SU-DHL-6 (cell line): ENCODE measurements around the gene DLG2.

ENCODE experiments used
- H2AFZ ChIP-seq: fragments of 200-600 bp; sonication (generic); 2 replicates; pipeline ENCODE4 v1.6.1; 2014; ENCODE audit warnings: low read depth, mild to moderate bottlenecking, moderate library complexity, mixed read lengths, antibody characterized with exemption, low read length; ENCODE audit not compliant: severe bottlenecking
- H3F3A ChIP-seq: fragments of 200-600 bp; shearing (Covaris generic); 2 replicates; pipeline ENCODE4 v1.6.0; 2016; ENCODE audit warnings: antibody characterized with exemption, mild to moderate bottlenecking; ENCODE audit not compliant: insufficient read depth
- H3K27ac ChIP-seq: fragments of 200-600 bp; sonication (generic); 2 replicates; pipeline ENCODE4 v1.5.1; 2016; ENCODE audit warnings: low read depth, mild to moderate bottlenecking, low read length, moderate library complexity, mixed read lengths
- H3K27me3 ChIP-seq: fragments of 200-600 bp; sonication (generic), shearing (Covaris generic); 2 replicates; pipeline ENCODE4 v1.6.0; 2014; ENCODE audit warnings: mild to moderate bottlenecking, low read length
- H3K36me3 ChIP-seq: fragments of 200-600 bp; sonication (generic); 2 replicates; pipeline ENCODE4 v1.6.1; 2014; ENCODE audit warnings: mild to moderate bottlenecking, low read length, mixed read lengths
- H3K4me2 ChIP-seq: fragments of 300-600, 200-600 bp; shearing (Covaris generic), sonication (generic); 2 replicates; pipeline ENCODE4 v1.6.0; 2014; ENCODE audit warnings: low read length, low read depth, mild to moderate bottlenecking; ENCODE audit not compliant: poor library complexity, severe bottlenecking
- H3K4me3 ChIP-seq: fragments of 200-600 bp; sonication (generic); 2 replicates; pipeline ENCODE4 v1.5.1; 2014; ENCODE audit warnings: antibody characterized with exemption, low read length, mild to moderate bottlenecking, mixed read lengths; ENCODE audit not compliant: insufficient read depth, poor library complexity, severe bottlenecking
- H3K79me2 ChIP-seq: fragments of 200-600 bp; sonication (generic); 2 replicates; pipeline ENCODE4 v1.6.1; 2014; ENCODE audit warnings: mild to moderate bottlenecking, low read length, moderate library complexity; ENCODE audit not compliant: insufficient read depth
- H3K9ac ChIP-seq: fragments of 200-600 bp; sonication (generic); 2 replicates; pipeline ENCODE4 v1.7.0; 2014; ENCODE audit warnings: mild to moderate bottlenecking, low read length
- H3K9me2 ChIP-seq: fragments of 200-600 bp; sonication (generic); replicated peaks from 2 replicates; pipeline ENCODE4 v1.6.1; 2014; ENCODE audit warnings: low read length; ENCODE audit not compliant: insufficient read depth
- H3K9me3 ChIP-seq: fragments of 200-600 bp; sonication (generic); 2 replicates; pipeline ENCODE4 v1.6.1; 2014; ENCODE audit warnings: low read length, mixed read lengths; ENCODE audit not compliant: insufficient read depth
- H4K20me1 ChIP-seq: fragments of 200-600 bp; sonication (generic); 2 replicates; pipeline ENCODE4 v1.6.1; 2014; ENCODE audit warnings: low read depth, mild to moderate bottlenecking, antibody characterized with exemption, low read length, moderate library complexity, mixed read lengths
- EZH2phosphoT487 ChIP-seq: fragments of 200-600 bp; sonication (generic), shearing (Covaris generic); conservative IDR thresholded peaks from 2 replicates; pipeline ENCODE4 v1.6.1; 2018; ENCODE audit warnings: mild to moderate bottlenecking, antibody characterized with exemption, low read length, moderate library complexity, mixed read lengths
- TF ChIP-seq, protein P1 (sequence below): fragments of 200-600 bp; sonication (generic); IDR thresholded peaks from one replicate; pipeline ENCODE4 v1.5.1; 2017; ENCODE audit warnings: antibody characterized with exemption, mild to moderate bottlenecking, low read length, moderate library complexity; ENCODE audit not compliant: insufficient read depth, poor library complexity, severe bottlenecking

DLG2 gene

DNA sequence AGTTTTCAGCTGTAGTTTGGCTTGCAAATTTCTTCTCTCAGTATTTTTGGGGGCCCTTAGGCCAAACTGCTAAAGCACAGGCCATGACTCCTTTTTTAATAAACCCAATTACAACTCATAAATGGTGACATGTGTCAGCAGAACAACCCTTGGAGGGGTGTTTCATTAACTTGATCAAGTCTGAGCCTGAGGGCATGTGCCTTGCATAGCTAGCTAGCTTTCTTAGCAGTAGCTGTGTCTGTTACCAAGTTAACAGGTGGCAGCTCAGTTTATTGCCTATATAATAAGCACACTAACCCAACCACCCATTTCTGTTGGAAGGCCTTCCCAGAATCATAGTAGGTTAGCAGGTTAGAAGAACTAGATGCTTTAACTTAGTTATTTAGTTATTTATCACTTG is 1390.7 kb downstream of the DLG2 start:
- Histone ChIP-seq H3K27me3 (no peaks in the 10 kb centered on the region), H3K9ac (no peak overlapping the region), H2AFZ (no peak overlapping the region), H4K20me1 (no peaks in the 10 kb centered on the region), H3K4me2 (no peak overlapping the region), H3K27ac (no peak overlapping the region), H3K9me3 (no peaks in the 10 kb centered on the region), H3K36me3 (no peaks in the 10 kb centered on the region), H3K4me3 (no peak overlapping the region), H3K9me2 (no peaks in the 10 kb centered on the region), H3K79me2 (no peaks in the 10 kb centered on the region), H3F3A (no peaks in the 10 kb centered on the region)
- no peak for TF ChIP-seq EZH2phosphoT487
- TF ChIP-seq, protein P1, sequence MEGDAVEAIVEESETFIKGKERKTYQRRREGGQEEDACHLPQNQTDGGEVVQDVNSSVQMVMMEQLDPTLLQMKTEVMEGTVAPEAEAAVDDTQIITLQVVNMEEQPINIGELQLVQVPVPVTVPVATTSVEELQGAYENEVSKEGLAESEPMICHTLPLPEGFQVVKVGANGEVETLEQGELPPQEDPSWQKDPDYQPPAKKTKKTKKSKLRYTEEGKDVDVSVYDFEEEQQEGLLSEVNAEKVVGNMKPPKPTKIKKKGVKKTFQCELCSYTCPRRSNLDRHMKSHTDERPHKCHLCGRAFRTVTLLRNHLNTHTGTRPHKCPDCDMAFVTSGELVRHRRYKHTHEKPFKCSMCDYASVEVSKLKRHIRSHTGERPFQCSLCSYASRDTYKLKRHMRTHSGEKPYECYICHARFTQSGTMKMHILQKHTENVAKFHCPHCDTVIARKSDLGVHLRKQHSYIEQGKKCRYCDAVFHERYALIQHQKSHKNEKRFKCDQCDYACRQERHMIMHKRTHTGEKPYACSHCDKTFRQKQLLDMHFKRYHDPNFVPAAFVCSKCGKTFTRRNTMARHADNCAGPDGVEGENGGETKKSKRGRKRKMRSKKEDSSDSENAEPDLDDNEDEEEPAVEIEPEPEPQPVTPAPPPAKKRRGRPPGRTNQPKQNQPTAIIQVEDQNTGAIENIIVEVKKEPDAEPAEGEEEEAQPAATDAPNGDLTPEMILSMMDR: no peak

DNA sequence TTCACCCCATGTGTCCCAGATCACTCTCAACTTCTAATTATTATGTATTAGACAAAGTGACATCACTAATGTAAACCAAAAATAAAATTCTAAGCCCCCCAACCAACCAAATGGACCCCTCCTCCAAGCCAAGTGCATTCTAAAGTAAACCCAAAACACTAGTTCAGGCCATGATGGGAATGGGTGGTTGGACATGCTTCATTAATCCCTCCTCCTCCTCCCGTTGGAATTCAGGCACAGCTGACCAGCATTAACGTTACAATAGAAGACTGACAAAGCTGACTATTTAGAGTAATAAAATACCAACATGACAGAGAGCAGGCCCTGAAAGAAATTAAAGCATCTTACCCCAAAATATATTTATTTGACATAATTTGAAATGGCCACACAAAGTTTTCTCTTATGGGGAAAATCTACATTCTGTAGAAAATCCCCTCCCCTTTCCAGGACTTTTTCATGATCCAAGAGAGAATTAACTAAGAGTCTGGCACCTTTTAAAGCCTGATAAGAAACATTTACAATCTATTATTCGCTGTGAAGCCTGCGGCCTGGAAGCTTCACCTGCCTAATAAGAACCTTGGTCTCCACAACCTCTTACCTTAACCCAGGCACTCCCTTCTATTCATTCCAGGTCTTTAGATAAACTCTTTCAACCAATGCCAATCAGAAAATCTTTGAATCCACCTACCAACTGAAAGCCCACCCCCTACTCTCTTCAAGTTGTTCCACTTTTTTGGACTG is 1392.5 kb downstream of the DLG2 start:
- no peak overlapping the region for H2AFZ ChIP-seq

DNA sequence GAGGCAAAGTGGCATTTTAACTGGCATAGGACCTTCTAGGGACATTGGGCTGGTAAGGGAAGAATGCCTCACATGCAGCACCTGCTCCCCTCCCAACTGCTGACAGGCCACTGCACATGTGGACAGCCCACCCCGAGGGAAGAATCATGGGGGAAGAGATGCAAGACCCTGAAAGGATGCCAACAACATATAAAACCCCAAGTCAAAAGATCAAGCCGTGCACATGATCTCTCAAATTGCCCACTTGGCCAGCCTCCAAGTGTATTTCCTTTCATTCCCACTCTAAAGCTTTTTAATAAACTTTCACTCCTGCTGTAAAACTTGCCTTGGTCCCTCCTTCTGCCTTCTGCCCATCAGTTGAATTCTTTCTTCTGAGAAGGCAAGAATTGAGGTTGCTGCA is 1393.1 kb downstream of the DLG2 start:
- no peak for TF ChIP-seq EZH2phosphoT487
- TF ChIP-seq, protein P1: no peak
- no peak overlapping the region for H3K27ac ChIP-seq
- H3K4me2 ChIP-seq: no peak overlapping the region
- H2AFZ ChIP-seq: no peak overlapping the region
- no peak overlapping the region for H3K4me3 ChIP-seq
- H3K9me3 ChIP-seq: no peaks in the 10 kb centered on the region
- no peaks in the 10 kb centered on the region for H3K79me2 ChIP-seq
- no peaks in the 10 kb centered on the region for H4K20me1 ChIP-seq
- no peaks in the 10 kb centered on the region for H3K9me2 ChIP-seq
- H3K27me3 ChIP-seq: no peaks in the 10 kb centered on the region
- H3K36me3 ChIP-seq: no peaks in the 10 kb centered on the region
- H3K9ac ChIP-seq: no peak overlapping the region
- no peaks in the 10 kb centered on the region for H3F3A ChIP-seq

More for the DNA sequence above, 1392.5 kb downstream of the DLG2 start:
- Histone ChIP-seq H3K4me2 (no peak overlapping the region), H3K79me2 (no peaks in the 10 kb centered on the region), H3F3A (no peaks in the 10 kb centered on the region), H3K9ac (no peak overlapping the region), H4K20me1 (no peaks in the 10 kb centered on the region), H3K27me3 (no peaks in the 10 kb centered on the region), H3K9me2 (no peaks in the 10 kb centered on the region), H3K9me3 (no peaks in the 10 kb centered on the region), H3K36me3 (no peaks in the 10 kb centered on the region), H3K27ac (no peak overlapping the region), H3K4me3 (no peak overlapping the region)
- TF ChIP-seq, protein P1: no peak
